Measurements from ENCODE around the gene PAX2.
"Not testable (repeated sequence)": the region's sequence is repeated elsewhere in the genome, so short reads cannot be mapped to it uniquely, and the experiment has no call there.

The PAX2 gene

GRCh38 chr10:100697631-100698030 lies 47.8 kb upstream of the PAX2 start:
- H3K27me3 ChIP-seq (ENCODE audit: insufficient read depth, poor library complexity, severe bottlenecking), result peaks cover 9% of the 10 kb centered on the region
- DNase-seq (ENCODE audit: low read depth in 1 of 2, low spot score in 1 of 2), result no peak
- H3K27ac ChIP-seq (replicated peaks), result no peak overlapping the region
- no peak for TF ChIP-seq POLR2AphosphoS5 (IDR thresholded peaks at IDR 0.05; ENCODE audit: low read depth)
- TF ChIP-seq, protein P1, sequence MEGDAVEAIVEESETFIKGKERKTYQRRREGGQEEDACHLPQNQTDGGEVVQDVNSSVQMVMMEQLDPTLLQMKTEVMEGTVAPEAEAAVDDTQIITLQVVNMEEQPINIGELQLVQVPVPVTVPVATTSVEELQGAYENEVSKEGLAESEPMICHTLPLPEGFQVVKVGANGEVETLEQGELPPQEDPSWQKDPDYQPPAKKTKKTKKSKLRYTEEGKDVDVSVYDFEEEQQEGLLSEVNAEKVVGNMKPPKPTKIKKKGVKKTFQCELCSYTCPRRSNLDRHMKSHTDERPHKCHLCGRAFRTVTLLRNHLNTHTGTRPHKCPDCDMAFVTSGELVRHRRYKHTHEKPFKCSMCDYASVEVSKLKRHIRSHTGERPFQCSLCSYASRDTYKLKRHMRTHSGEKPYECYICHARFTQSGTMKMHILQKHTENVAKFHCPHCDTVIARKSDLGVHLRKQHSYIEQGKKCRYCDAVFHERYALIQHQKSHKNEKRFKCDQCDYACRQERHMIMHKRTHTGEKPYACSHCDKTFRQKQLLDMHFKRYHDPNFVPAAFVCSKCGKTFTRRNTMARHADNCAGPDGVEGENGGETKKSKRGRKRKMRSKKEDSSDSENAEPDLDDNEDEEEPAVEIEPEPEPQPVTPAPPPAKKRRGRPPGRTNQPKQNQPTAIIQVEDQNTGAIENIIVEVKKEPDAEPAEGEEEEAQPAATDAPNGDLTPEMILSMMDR (IDR thresholded peaks at IDR 0.05; ENCODE audit: insufficient read depth, low read length), result no peak
- no peak for TF ChIP-seq GABPA (IDR thresholded peaks at IDR 0.05; ENCODE audit: low read depth)
- TF ChIP-seq, protein P2, sequence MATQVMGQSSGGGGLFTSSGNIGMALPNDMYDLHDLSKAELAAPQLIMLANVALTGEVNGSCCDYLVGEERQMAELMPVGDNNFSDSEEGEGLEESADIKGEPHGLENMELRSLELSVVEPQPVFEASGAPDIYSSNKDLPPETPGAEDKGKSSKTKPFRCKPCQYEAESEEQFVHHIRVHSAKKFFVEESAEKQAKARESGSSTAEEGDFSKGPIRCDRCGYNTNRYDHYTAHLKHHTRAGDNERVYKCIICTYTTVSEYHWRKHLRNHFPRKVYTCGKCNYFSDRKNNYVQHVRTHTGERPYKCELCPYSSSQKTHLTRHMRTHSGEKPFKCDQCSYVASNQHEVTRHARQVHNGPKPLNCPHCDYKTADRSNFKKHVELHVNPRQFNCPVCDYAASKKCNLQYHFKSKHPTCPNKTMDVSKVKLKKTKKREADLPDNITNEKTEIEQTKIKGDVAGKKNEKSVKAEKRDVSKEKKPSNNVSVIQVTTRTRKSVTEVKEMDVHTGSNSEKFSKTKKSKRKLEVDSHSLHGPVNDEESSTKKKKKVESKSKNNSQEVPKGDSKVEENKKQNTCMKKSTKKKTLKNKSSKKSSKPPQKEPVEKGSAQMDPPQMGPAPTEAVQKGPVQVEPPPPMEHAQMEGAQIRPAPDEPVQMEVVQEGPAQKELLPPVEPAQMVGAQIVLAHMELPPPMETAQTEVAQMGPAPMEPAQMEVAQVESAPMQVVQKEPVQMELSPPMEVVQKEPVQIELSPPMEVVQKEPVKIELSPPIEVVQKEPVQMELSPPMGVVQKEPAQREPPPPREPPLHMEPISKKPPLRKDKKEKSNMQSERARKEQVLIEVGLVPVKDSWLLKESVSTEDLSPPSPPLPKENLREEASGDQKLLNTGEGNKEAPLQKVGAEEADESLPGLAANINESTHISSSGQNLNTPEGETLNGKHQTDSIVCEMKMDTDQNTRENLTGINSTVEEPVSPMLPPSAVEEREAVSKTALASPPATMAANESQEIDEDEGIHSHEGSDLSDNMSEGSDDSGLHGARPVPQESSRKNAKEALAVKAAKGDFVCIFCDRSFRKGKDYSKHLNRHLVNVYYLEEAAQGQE (IDR thresholded peaks at IDR 0.05; ENCODE audit: insufficient replicate concordance, low read depth), result no peak
- no peak overlapping the region for H3K4me3 ChIP-seq (replicated peaks; ENCODE audit: insufficient read depth, low read length)

GRCh38 chr10:100701704-100702103 lies 43.7 kb upstream of the PAX2 start:
- H3K4me3 ChIP-seq (replicated peaks; ENCODE audit: insufficient read depth, low read length); H3K27ac ChIP-seq (replicated peaks); DNase-seq (ENCODE audit: low read depth in 1 of 2, low spot score in 1 of 2): not testable (repeated sequence)
- peaks cover 11% of the 10 kb centered on the region for H3K27me3 ChIP-seq (ENCODE audit: insufficient read depth, poor library complexity, severe bottlenecking)

- no peak overlapping the region for H3K27ac ChIP-seq (replicated peaks)
- peaks cover 30% of the 10 kb centered on the region for H3K27me3 ChIP-seq (ENCODE audit: insufficient read depth, poor library complexity, severe bottlenecking)
- no peak for DNase-seq (ENCODE audit: low read depth in 1 of 2, low spot score in 1 of 2)
- no peak overlapping the region for H3K4me3 ChIP-seq (replicated peaks; ENCODE audit: insufficient read depth, low read length)
- no peak for TF ChIP-seq POLR2AphosphoS5 (IDR thresholded peaks at IDR 0.05; ENCODE audit: low read depth)
- TF ChIP-seq, protein P1 (IDR thresholded peaks at IDR 0.05; ENCODE audit: insufficient read depth, low read length), result no peak
- TF ChIP-seq, protein P2 (IDR thresholded peaks at IDR 0.05; ENCODE audit: insufficient replicate concordance, low read depth), result no peak
- no peak for TF ChIP-seq SPI1 (IDR thresholded peaks at IDR 0.05; ENCODE audit: borderline replicate concordance, low read depth)
- no peak for TF ChIP-seq GABPA (IDR thresholded peaks at IDR 0.05; ENCODE audit: low read depth)
These were observed 40.2 kb upstream of the PAX2 start for GRCh38 chr10:100705139-100705538.

DNA sequence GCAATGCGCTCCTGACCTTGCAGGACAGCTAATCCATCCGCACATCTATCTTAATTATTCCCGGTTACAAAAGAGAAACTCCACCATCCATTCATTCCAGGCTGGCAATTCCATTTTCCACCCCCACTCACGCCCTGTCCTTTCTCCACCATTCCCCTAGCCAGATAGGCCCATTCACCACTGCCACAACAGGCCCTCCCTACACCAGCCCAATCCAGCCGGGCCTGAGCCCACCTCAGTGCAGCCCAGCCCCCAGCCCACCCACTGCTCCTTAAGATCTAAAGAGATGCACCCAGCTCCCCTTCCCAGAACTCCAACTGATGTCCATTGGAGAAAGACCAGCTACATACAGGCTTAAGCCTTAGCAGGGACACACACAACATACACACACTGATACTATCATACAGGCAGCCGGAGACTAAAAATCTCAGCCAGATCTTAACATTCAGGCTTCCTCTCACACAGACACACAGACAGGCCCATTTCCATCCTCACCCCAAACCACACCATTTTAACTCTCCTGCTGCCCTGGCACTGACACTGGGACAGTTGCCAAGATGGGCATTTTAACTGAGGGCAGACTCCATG lies 38.0 kb upstream of the PAX2 start:
- TF ChIP-seq POLR2AphosphoS5 (IDR thresholded peaks at IDR 0.05; ENCODE audit: low read depth), result no peak
- no peak for TF ChIP-seq SPI1 (IDR thresholded peaks at IDR 0.05; ENCODE audit: borderline replicate concordance, low read depth)
- TF ChIP-seq, protein P1 (IDR thresholded peaks at IDR 0.05; ENCODE audit: insufficient read depth, low read length), result no peak
- TF ChIP-seq, protein P2 (IDR thresholded peaks at IDR 0.05; ENCODE audit: insufficient replicate concordance, low read depth), result no peak
- TF ChIP-seq GABPA (IDR thresholded peaks at IDR 0.05; ENCODE audit: low read depth), result no peak
- no peak overlapping the region for H3K4me3 ChIP-seq (replicated peaks; ENCODE audit: insufficient read depth, low read length)
- H3K27ac ChIP-seq (replicated peaks), result no peak overlapping the region
- no peak for DNase-seq (ENCODE audit: low read depth in 1 of 2, low spot score in 1 of 2)
- H3K27me3 ChIP-seq (ENCODE audit: insufficient read depth, poor library complexity, severe bottlenecking), result peaks cover 46% of the 10 kb centered on the region
